GM21529 (cell line): ENCODE measurements around the gene MIER1.
"Not testable (repeated sequence)": the region's sequence is repeated elsewhere in the genome, so short reads cannot be mapped to it uniquely, and the experiment has no call there.

Experiments used
- ATAC-seq: cut with Tn5 transposase; IDR thresholded peaks from one replicate; pipeline ENCODE4 v1.9.1; 2021; ENCODE audit not compliant: unreplicated experiment

Gene MIER1

DNA sequence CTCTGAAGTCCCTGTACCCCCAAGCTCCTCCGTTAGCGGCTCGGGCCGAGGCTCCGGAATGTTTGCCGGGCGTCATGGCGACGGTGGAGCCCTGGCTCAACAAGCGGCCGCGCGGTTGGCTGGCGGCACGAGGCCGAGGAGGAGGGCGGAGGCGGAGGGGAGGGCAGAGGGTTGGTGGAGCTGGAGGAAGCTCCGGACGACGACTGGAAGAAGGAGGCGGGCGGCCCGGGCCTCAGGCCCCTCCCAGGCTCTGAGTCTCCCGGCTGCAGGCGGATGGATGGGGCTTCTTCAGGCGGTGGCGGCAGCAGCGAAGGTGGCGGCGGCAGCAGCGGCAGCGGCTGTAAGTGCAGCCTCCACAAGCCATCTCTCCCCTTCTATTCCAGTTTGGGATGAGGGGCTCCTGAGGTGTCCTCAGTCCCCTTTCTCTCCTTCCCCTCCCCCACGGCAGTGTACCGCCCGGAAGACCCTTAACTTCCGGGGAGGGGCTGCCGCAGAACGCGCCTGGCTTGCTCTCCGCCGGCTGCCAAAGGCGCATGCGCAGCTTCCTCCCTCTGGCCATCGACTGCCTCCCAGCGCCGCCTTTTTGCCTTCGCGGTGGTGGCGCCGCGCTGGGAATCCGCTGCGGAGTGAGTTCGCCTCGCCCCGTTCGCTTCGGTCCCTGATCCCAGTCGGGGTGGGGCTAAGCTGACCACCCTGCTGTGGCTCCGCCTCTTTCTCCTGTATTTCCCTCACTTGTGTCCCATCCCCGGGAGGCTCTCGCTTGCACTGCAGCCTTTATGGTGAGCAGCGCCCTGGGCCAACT is at the start of gene MIER1, which contains the start of gene DNAI4:
Gene MIER1, plus strand, starts transcription at position 235 of the 802 bp plus-strand sequence. Its CDS starts 39 bp downstream, at position 274.
Gene DNAI4, minus strand, starts transcription at position 101 of the 802 bp plus-strand sequence. Its CDS starts 25 bp downstream, at position 76.
- peak; percentile 92 for ATAC-seq

DNA sequence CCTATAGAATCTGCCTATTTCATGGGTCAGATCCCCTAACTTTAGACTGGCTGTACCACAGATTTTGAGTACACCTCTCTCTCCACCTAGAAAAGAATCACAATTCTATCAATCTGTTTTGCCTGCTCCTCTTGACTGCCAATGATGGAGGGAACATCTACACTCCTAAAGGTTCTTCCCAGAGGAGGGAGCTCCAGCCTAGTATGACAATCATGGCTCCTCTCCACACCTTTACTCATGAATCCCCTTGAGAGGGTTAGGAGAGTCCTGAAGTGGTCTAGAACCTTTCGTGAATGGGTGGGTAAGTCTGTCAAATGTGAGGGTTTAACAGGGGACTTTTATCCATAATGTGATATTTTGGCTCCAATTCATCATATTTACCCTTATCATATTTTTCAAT is 48.1 kb upstream of the MIER1 start:
- no peak for ATAC-seq

DNA sequence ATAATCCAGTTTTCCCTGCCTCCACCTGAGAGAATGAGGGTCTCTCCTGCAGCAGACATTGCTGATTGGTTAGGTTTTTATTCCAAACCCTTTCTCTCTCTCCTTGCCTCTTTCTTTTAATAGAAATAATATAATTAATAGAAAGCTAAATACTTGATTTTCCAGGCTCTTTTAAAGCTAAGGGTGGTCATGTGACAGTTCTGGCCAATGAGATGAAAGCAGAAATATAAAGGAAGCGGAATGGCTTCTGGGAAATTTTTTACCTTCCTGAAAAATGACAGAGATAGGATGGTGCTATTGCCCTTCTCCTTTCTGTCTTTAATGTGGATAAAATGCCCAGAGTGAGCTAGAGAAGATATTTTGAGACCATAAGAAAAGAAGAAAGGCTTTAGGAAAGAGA is 35.8 kb upstream of the MIER1 start:
- ATAC-seq, result no peak

DNA sequence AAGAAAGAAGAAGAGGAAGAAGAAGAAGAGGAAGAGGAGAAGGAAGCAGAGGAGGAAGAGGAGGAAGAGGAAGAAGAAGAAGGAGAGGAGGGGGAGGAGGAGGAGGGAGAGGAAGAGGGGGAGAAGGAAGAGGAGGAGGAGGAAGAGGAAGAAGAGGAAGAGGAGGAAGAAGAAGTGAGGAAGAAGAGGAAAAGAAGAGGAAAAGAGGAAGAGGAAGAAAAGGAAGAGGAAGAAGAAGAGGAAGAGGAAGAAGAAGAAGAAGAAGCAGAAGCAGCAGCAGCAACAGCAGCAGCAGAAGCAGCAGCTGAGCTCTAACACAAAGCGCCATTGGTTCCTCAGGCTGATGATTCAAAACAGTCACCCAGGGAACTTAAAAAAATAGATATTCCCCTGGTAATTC is 34.2 kb upstream of the MIER1 start:
- ATAC-seq, result no peak

DNA sequence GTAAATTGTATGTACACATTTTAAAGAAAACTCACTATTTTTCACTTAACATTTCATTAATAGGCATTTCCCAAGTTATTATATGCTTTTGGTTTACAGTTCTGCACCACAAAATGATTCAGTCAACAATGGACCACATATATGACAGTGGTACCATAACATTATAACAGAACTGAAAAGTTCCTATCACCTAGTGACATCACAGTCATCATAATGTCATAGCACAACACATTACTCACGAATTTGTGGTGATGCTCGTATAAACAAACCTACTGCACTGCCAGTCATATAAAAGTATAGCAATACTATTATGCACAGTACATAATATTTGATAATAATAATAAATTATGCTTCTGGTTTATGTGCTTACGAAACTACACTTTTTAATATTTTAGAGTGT is 31.1 kb upstream of the MIER1 start:
- ATAC-seq, result no peak

DNA sequence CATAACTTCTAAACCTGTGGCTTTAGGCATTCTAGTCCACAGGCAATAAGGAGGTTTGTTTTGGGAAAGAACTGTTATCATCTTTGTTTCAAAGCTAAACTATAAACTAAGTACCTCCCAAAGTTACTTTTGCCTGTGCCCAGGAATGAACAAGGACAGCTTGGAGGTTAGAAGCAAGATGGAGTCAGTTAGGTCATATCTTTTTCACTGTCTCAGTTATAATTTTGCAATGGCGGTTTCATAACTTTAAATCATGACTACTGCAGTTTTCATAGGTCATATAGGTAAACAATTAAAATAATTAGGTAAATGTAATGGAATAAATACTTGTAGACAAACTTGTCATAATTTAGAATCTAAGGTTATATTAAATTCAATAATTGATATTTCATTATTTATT is 9.6 kb upstream of the MIER1 start:
- not testable (repeated sequence) for ATAC-seq

DNA sequence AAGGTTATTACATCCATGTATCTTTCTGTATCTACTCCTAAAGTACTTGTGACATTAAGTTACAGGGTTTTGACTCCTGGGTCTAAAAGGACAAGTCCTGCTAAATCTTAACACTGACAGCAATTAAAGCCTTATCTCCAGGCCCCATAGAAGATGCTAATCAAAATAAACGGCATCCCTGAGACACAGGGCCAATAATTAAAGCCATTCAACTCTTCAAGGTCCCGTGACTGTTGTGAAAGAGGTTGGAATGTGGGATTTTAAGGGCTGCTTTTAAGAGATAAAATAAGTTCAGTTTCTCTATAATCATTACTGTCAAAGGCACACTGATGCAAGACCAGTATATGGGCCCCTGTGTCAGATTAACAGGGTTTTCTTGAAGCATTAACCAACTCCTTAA is 8.5 kb upstream of the MIER1 start:
- no peak for ATAC-seq

DNA sequence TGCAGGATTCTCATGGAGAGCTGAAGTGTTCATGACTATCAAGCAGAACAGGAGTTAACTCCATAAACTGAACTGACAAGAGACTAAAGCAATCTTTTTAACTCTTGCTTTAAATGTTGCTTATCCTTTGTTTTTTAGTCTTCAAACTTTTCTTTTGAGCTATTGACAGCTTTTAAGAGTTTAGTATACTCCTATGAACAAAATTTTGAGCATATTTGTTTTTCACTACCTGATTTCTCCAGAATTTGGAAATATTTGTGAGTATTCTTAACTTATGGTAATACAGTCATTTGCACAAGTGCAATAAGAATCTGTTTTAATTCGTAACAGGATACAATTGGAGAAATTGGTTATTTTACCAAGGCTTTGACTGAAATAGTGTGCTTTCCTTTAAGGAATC is 7.3 kb upstream of the MIER1 start:
- ATAC-seq, result no peak

DNA sequence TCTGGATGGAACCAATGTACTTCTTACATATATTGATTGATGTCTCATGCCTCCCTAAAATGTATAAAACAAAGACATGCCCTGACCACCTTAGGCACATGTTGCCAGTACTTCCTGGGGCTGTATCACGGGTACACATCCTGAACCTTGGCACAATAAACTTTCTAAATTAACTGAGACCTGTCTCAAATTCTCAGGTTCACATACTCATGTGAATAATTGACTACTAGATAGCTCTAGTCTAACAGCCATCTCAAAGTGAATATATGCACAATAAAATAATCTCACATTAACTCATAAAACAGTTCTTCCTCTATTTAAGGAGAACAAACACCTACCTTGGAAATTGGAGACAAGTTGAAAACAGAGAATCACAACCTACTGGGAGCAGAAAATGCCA is 5.7 kb upstream of the MIER1 start:
- ATAC-seq, result no peak

DNA sequence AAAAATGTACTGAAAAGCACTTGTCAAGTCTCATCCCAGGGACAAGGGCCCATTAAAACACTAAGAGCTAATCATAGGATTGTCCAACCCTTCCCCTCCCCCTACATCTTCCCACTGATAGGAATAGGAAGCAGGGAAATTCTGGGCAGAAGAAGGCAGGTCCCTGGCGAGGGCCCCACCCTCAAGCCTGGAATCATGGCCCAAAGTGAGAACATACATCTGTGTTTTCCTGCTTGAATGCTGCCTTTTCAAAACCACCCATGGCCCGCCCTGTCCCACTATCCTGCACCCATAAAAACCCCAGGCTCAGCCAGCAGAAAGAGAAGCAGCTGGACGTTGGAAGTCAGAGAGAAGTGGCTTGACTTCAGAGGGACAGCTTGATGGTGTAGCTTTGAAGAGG is 5.0 kb upstream of the MIER1 start:
- ATAC-seq, result no peak

DNA sequence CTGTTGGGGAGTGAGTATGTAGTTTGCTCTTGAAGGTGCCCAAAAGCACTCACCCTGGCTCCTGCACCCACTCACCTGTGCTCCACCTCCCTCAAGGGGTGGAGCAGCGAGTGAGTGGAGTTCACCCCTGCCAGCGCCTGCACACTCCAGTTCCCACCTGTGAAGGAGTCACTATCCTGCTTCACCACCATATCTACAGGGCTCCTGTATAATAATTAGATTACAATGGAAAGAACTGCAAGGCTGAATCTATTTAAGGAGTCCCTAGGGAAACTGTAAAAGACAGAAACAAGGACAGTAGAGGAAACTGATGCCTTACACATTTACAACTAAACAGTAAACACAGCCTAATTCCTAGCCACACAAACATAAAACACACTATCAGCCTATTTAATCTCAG is 4.2 kb upstream of the MIER1 start:
- ATAC-seq, result no peak

DNA sequence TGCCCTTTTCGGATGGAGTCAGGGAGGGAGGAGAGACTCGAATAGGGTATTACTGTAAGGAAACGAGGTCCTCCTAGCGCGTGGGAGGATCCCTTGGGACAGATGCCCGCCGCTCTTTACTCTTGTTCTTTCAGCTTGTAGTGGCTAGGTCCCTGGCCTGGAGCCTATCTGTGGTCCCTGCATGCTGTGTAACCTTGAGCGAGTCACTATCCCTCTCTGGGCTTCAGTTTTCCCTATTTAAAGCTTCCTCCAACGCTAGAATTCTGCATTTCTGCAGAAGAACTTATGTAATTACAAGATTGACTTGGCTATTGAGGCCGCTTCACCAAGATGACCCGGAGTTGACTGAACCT is 744 bp downstream of the MIER1 start:
- no peak for ATAC-seq

DNA sequence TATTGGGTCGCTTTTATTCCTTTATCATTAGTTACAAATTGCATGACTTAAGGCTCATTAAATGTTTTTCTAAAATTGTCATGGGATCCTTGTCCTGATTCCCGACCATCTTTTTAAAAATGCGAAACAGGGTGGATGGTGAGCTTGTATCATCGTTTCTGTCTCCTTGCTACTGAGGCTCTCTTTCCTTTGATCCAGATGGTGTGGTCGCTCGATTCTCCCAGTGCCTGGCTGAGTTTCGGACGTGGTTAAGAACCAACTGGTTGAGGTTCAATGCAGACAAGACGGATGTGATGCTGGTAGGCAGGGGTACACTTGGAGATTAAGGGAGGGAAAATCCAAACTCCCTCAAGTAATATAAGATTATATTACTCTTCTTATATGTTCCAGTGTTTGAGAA is 1.2 kb downstream of the MIER1 start:
- ATAC-seq, result no peak

DNA sequence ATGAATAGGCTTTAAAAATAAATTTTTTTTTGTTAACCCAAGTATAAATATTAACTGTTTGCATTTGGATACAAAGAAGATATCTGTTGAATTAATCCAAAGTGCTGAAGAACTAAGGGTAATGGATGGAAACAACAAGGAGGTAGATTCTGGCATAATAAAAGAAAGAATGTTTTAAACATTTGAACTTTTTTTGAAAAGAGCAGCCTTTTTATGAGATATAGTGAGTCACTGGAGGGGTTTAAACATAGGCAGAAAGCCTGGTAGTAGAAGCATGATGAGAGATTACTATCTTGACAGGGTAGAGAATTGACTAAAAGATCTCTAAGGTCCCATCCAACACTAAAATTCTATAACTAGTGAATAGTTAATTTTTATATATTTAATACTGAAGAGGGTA is 2.7 kb downstream of the MIER1 start:
- no peak for ATAC-seq

DNA sequence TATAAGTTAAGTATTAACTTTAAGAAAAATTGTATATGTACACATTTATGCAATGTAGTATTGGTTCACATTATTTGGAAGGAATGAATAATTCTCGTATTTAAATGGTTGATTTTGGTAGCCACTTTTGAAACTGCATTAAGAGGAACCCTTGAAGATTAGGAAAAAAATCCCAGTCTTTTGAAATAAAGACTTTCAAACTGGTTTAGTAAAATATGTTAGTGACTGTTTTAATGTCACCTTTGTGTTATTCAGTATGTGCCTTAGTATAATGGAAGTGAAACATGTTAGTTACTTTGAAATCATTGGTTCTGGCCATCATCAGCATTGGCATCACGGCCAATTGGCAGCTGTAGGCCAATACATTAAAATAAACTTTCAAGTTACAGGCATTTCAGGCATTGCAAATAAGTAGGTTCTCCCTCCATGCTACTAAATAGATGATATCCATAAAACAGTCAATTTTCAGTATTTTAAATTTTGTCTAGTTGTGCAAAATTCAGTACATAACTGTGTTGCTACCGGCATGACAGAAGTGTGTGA is 4.4 kb downstream of the MIER1 start:
- ATAC-seq, result no peak

DNA sequence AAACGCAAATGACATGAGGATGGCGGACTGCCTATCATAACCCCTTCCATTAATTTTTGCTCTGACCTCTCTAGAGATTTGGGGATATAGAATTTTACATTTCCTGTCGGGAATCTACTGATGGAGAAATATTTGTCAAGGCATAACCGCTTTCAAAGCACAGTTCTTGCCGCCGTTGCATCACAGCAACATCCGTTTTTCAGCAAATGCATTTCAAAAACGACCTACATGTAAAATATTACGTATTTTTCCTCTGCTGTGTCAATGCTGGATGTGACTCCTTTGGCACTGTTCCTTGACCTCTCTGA is 4.9 kb downstream of the MIER1 start:
- ATAC-seq, result no peak

DNA sequence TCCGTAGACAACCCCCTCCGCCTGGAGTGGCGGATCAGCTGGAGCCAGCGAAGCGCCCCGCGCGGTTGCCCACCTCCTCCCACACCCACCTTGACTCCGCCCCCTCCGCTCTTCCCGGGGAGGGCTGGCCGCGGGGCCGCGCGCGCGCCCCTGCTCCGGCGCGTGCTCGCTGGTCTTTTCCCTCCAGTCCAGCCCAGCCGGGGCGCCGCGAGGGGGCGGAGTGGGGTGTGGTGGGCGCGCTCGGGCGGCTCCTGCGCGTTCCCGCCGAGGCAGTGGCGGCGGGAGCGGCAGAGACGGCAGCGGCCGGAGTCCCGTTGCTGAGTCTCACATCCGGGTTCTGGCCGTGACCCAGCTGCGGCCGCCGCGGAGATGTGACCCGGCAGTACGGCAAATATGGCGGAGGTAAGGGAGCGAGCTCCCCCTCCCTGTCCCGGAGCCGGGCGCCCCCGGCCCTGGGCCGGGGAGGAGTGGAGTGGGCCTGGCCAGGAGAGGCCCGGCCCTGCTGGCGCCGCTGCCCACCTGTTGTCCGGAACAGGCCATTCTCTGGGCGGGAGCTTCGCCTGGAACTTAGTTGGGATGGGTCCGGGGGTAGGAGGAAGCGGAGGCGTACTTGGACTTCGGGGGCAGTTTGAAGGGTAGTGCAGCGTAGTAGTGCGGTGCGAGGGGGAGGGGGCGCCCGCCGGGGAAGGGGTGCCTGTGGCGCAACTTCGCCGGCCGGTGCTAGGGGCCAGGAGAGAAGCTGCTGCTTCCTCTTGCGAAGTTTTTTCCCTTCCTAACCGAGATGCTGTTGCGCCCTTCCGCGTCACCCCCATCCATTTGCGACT is 5.4 kb downstream of the MIER1 start:
- peak; percentile 60 for ATAC-seq

DNA sequence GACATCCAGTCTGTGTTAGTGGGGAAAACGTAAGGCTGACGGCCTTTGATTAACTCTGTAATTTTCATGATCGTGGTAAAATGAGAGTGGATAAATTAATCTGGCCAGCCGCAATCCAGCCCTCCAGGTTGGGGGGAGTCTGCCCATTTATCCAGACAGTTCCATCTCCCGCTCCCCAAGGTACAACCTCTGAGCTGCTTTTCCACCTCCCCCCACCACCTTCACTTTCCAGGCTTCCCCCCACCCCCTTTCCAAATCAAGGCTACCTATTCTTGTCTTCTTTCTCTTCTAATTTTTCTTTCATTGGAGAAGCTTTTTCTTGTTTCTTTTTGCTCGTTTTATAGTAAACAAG is 6.0 kb downstream of the MIER1 start:
- no peak for ATAC-seq

DNA sequence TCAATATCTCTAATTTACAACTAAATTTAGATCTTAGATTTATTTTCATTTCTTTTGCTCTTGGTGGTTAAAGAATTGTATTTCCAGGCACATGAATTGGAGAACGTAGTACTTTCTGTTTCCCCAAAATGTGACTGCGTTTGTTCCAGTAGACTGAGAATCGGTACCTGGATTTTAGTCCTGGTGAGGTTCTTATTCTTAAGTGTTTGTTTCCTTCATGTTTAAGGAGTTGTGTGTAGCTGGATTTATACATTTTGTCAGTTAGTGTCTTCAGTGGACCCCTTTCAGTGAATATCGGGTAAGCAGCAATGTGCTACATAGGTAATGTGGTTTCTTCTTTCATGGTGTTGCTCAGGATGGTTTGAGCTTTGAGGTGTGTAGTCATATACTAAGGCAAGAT is 6.8 kb downstream of the MIER1 start:
- no peak for ATAC-seq

DNA sequence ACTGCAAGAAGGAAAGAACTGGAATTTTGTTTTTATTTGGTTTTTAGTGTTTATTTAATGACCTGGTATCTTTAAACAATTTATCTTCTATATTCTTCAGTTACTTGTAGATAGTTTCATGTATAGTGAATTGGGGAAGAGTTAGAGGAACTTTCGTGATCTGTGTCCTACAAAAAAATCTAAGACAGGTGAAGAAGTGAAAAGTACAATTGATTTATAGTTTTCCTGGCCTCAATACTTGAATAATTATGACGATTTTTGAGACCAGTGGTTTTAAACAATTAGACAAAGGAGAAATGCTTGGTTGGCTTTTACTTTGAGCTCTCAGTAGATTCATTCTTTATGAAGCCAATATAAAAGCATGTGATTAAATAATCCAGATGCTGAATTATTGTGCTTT is 7.5 kb downstream of the MIER1 start:
- ATAC-seq, result no peak

DNA sequence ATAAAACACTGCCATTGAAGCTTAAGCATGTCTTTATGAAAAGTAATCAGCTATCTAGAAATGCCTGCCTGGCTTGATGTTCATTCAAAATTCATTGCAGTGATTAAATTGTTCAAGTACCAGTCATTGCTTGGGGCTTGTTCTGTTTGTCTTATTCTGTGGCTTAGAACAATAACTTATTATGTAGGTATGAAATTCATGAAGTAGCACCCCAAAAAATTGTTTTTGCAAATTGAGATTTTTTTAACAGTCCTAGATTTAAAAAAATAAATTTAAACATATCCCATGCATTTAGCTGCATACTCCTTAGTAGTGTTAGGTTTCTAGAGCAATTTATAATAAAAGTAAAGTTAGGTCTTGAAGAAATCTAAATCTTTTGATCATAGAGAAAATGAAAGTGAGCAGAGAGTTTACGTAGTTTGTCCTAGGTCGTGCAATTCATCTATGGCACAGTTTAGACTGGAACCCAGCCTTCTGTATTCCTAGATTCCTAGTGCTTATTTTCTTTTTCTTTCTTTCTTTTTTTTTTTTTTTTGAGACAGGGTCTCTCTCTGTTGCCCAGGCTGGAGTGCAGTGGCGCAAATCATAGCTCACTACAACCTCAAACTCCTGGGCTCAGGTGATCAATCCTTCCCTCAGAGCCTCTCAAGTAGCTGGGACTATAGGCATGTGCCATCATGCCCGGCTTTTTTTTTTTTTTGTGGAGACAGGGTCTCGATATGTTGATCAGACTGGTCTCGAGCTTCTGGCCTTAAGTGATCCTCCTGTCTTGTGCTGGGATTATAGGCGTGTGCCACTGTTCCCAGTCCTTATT is 9.3 kb downstream of the MIER1 start:
- ATAC-seq, result no peak
